HCT116 (cell line): ENCODE results near the gene M1AP. TPM values are rescaled to one million over a fixed set of nuclear protein-coding genes. Genes with fewer than 3 reads are reported as not detected.

Experiments
- ATAC-seq: fragments of 200-7000 bp; cut with Tn5 transposase; 2 replicates; pipeline ENCODE4 v1.9.1; 2020; ENCODE audit warnings: mild to moderate bottlenecking, moderate library complexity
- BruUV-seq: library from RNA; stranded (reverse); fragments of 400-500 nt; replicated peaks from 2 replicates; lab custom pipeline; 2021; lab: Mats Ljungman, UMichigan
- CTCF ChIA-PET: fragments of 300-600 bp; sonication (Branson Sonifier 250); formaldehyde crosslinking; loops from one replicate; lab custom pipeline; 2021; ENCODE audit warnings: antibody characterized with exemption; lab: Charles Lee
- POLR2A ChIA-PET: fragments of 300-600, 350-600 bp; sonication (Branson Sonifier 250); formaldehyde crosslinking; loops from one replicate; lab custom pipeline; 2021; ENCODE audit warnings: antibody characterized with exemption; lab: Charles Lee
- RAD21 ChIA-PET, 2 experiments: fragments of 300-600 bp; sonication (Branson Sonifier 250); formaldehyde crosslinking; loops; one replicate each; lab custom pipeline; 2023; ENCODE audit warnings: low total read pairs in 2 of 2; ENCODE audit not compliant: uncharacterized antibody in 2 of 2, unreplicated experiment in 2 of 2, low non-redundant PET in 1 of 2; lab: Charles Lee
- DNase-seq: peaks from one replicate; pipeline ENCODE4 v3.0.0-alpha.2; 2010; ENCODE audit warnings: low read depth, low spot score
- H2AFZ ChIP-seq: fragments of 200-600 bp; shearing (Covaris generic), sonication (generic); 2 replicates; pipeline ENCODE4 v1.6.1; 2017; ENCODE audit warnings: low read depth, mixed run types, mixed read lengths, antibody characterized with exemption, low read length; ENCODE audit not compliant: poor library complexity, severe bottlenecking
- H3K27ac ChIP-seq: 2 replicates; pipeline ENCODE4 v1.5.1; 2012; ENCODE audit warnings: low read depth, low read length
- H3K27me3 ChIP-seq: fragments of 200-600 bp; sonication (generic); 2 replicates; pipeline ENCODE4 v1.6.1; 2016; ENCODE audit warnings: mixed run types, low read length, mixed read lengths; ENCODE audit not compliant: insufficient read depth
- H3K36me3 ChIP-seq, 2 experiments: fragments of 200-500 bp in 1 of 2; fragments of 200-600 bp in 1 of 2; sonication (Bioruptor generic) in 1 of 2; sonication (generic) in 1 of 2; 2 replicates each; pipeline versions ENCODE4 v1.5.1 to v1.6.1; 2014 to 2016; ENCODE audit warnings: low read length in 2 of 2, inconsistent platforms in 1 of 2, mixed read lengths in 1 of 2, mixed run types in 1 of 2; ENCODE audit not compliant: insufficient read depth in 2 of 2, control insufficient read depth in 1 of 2
- H3K4me1 ChIP-seq, 2 experiments: fragments of 200-600 bp in 1 of 2; sonication (generic) in 1 of 2; 2 replicates each; pipeline versions ENCODE4 v1.5.1 to v1.6.1; 2012 to 2017; ENCODE audit warnings: low read length in 2 of 2, inconsistent platforms in 1 of 2, mild to moderate bottlenecking in 1 of 2, mixed read lengths in 1 of 2, mixed run types in 1 of 2, moderate library complexity in 1 of 2; ENCODE audit not compliant: insufficient read depth in 2 of 2, control insufficient read depth in 1 of 2
- H3K4me2 ChIP-seq: fragments of 200-600 bp; sonication (generic); 2 replicates; pipeline ENCODE4 v1.6.1; 2017; ENCODE audit warnings: mixed run types, low read length, mixed read lengths
- H3K4me3 ChIP-seq, 2 experiments: fragments of 200-600 bp in 1 of 2; sonication (generic) in 1 of 2; replicated peaks in 1 of 2; 2 replicates each; pipeline ENCODE4 v1.5.1; 2011 to 2016; ENCODE audit warnings: low read length in 2 of 2, control low read depth in 1 of 2, low read depth in 1 of 2, mild to moderate bottlenecking in 1 of 2, mixed read lengths in 1 of 2, mixed run types in 1 of 2
- H3K79me2 ChIP-seq: fragments of 200-600 bp; sonication (generic); 2 replicates; pipeline ENCODE4 v1.6.1; 2017; ENCODE audit warnings: mild to moderate bottlenecking, mixed run types, low read length, moderate library complexity, mixed read lengths; ENCODE audit not compliant: insufficient read depth
- H3K9ac ChIP-seq: fragments of 200-600 bp; sonication (generic); 2 replicates; pipeline ENCODE4 v1.6.1; 2016; ENCODE audit warnings: low read length, mixed read lengths
- H3K9me2 ChIP-seq: fragments of 200-600 bp; sonication (generic), shearing (Covaris generic); 2 replicates; pipeline ENCODE4 v1.6.1; 2017; ENCODE audit warnings: mixed run types, mild to moderate bottlenecking, moderate library complexity; ENCODE audit not compliant: insufficient read depth
- H3K9me3 ChIP-seq, 2 experiments: fragments of 200-500 bp in 1 of 2; fragments of 200-600 bp in 1 of 2; sonication (Bioruptor generic) in 1 of 2; sonication (generic) in 1 of 2; 2 replicates each; pipeline ENCODE4 v1.6.1; 2014 to 2017; ENCODE audit warnings: low read length in 2 of 2, mixed read lengths in 2 of 2, inconsistent platforms in 1 of 2, low read depth in 1 of 2, mild to moderate bottlenecking in 1 of 2, mixed run types in 1 of 2, moderate library complexity in 1 of 2; ENCODE audit not compliant: control insufficient read depth in 1 of 2, insufficient read depth in 1 of 2
- H4K20me1 ChIP-seq: fragments of 200-600 bp; sonication (generic), shearing (Covaris generic); 2 replicates; pipeline ENCODE4 v1.6.1; 2017; ENCODE audit warnings: mixed run types, mild to moderate bottlenecking, moderate library complexity; ENCODE audit not compliant: insufficient read depth
- ELF1 ChIP-seq: IDR thresholded peaks from 2 replicates; pipeline ENCODE4 v1.6.1; 2012; ENCODE audit warnings: low read depth, borderline replicate concordance
- EZH2 ChIP-seq: fragments of 200-600 bp; sonication (generic); IDR thresholded peaks from 2 replicates; pipeline ENCODE4 v1.6.1; 2017; ENCODE audit warnings: antibody characterized with exemption, mixed run types
- EZH2phosphoT487 ChIP-seq: fragments of 200-600 bp; IDR thresholded peaks from 2 replicates; pipeline ENCODE4 v1.6.1; 2018; ENCODE audit warnings: antibody characterized with exemption, borderline replicate concordance
- JUND ChIP-seq: IDR thresholded peaks from 2 replicates; pipeline ENCODE4 v1.6.1; 2012
- MAX ChIP-seq: IDR thresholded peaks from 2 replicates; pipeline ENCODE4 v1.6.1; 2012
- POLR2A ChIP-seq: IDR thresholded peaks from 2 replicates; pipeline ENCODE4 v1.7.0; 2011; ENCODE audit warnings: borderline replicate concordance; ENCODE audit not compliant: insufficient read depth, insufficient read length; ENCODE audit errors: extremely low read depth
- SRF ChIP-seq: IDR thresholded peaks from 2 replicates; pipeline ENCODE4 v1.6.1; 2012; ENCODE audit warnings: low read depth
- ZBTB33 ChIP-seq: IDR thresholded peaks from 2 replicates; pipeline ENCODE4 v1.6.1; 2011; ENCODE audit warnings: mild to moderate bottlenecking, low read length, moderate library complexity; ENCODE audit not compliant: insufficient replicate concordance; ENCODE audit errors: extremely low read depth
- ZFX ChIP-seq: fragments of 450-650 bp; IDR thresholded peaks from 2 replicates; pipeline ENCODE4 v1.6.1; 2017
- intact Hi-C: fragments of 100-400 bp; cut with micrococcal nuclease; formaldehyde crosslinking; loops from 2 replicates; pipeline ENCODE4 v1.10.0; 2022
- total RNA-seq: library from RNA; stranded (reverse); gene quantifications from one replicate; pipeline ENCODE4 v1.2.1, GENCODE V29; 2021; ENCODE audit not compliant: unreplicated experiment

Gene M1AP
- total RNA-seq, 1 experiment from 2014 or later, result 28.2 TPM

- Histone ChIP-seq H3K4me3 (no peak overlapping the region), H4K20me1 (no peaks in the 10 kb centered on the region), H3K4me2 (no peak overlapping the region), H3K79me2 (peaks cover 26% of the 10 kb centered on the region), H3K36me3 (peaks cover 18 to 27% of the 10 kb centered on the region in 2 experiments), H3K9me3 (no peaks in the 10 kb centered on the region), H3K27ac (no peak overlapping the region)
- CTCF ChIA-PET, result no interaction called here
- RAD21 ChIA-PET, result no interaction called here
- TF ChIP-seq MAX, result no peak
- TF ChIP-seq ZFX, result no peak
- TF ChIP-seq SRF, result no peak
- TF ChIP-seq EZH2phosphoT487, result no peak
- no peak for TF ChIP-seq ELF1
- TF ChIP-seq, all 23 proteins: peak for 0
- DNase-seq (no peak), ATAC-seq (no peak)
- Histone ChIP-seq H3K9ac (no peak overlapping the region), H3K27me3 (no peaks in the 10 kb centered on the region), H3K9me2 (no peaks in the 10 kb centered on the region), H2AFZ (no peak overlapping the region), H3K4me1 (peaks cover 8 to 19% of the 10 kb centered on the region in 2 experiments; a peak in 3 of 4 replicates)
- intact Hi-C loops, result no loop called here
- no TSS peak for BruUV-seq
- POLR2A ChIA-PET, result no interaction called here
These were observed 124.1 kb downstream of the M1AP start for GRCh38 chr2:74524005-74524404.

- POLR2A ChIA-PET, result interaction anchor here (1.1 kb wide), 1 partner anchor 13 kb away, joined by 3 read pairs; no protein-coding TSS in a partner anchor
- CTCF ChIA-PET, result no interaction called here
- RAD21 ChIA-PET, result no interaction called here
These were observed 125.6 kb downstream of the M1AP start for GRCh38 chr2:74522516-74522915.

More at GRCh38 chr2:74522516-74522915, 125.6 kb downstream of the M1AP start:
- Histone ChIP-seq H3K9me3 (no peaks in the 10 kb centered on the region), H3K9me2 (no peaks in the 10 kb centered on the region), H4K20me1 (no peaks in the 10 kb centered on the region), H3K79me2 (peaks cover 11% of the 10 kb centered on the region), H3K4me3 (no peak overlapping the region), H3K9ac (no peak overlapping the region), H3K27ac (no peak overlapping the region), H3K36me3 (peaks cover 13 to 16% of the 10 kb centered on the region in 2 experiments), H2AFZ (no peak overlapping the region), H3K27me3 (no peaks in the 10 kb centered on the region), H3K4me2 (no peak overlapping the region), H3K4me1 (peaks cover 0 to 8% of the 10 kb centered on the region in 2 experiments; a peak in 1 of 4 replicates)
- intact Hi-C loops, result no loop called here
- TF ChIP-seq POLR2A, result no peak
- no peak for TF ChIP-seq ZBTB33
- no peak for TF ChIP-seq JUND
- TF ChIP-seq EZH2, result no peak
- no peak for TF ChIP-seq MAX
- DNase-seq (no peak), ATAC-seq (no peak)
- BruUV-seq, result no TSS peak
